H9 (cell line): Measurements from ENCODE around the gene TPH1. TPM values are rescaled to one million over a fixed set of nuclear protein-coding genes. Genes with fewer than 3 reads are reported as not detected.
A peak's percentile ranks its signal among the peaks of the same experiment; 100 is the strongest.

Source experiments
- DNase-seq: peaks from one replicate; pipeline ENCODE4 v3.0.0-alpha.2; 2017
- H2AFZ ChIP-seq: one replicate; pipeline ENCODE4 v1.6.1; 2013; ENCODE audit warnings: mild to moderate bottlenecking, low read length, control low read depth, moderate library complexity
- H2AK5ac ChIP-seq: 2 replicates; pipeline ENCODE4 v1.6.1; 2013; ENCODE audit warnings: low read length, control low read depth, mixed read lengths; ENCODE audit not compliant: insufficient read length
- H2BK120ac ChIP-seq: one replicate; pipeline ENCODE4 v1.6.1; 2013; ENCODE audit warnings: low read depth, mild to moderate bottlenecking, low read length, control low read depth, inconsistent platforms; ENCODE audit not compliant: poor library complexity, severe bottlenecking
- H2BK12ac ChIP-seq: 2 replicates; pipeline ENCODE4 v1.6.1; 2013; ENCODE audit warnings: low read length, control low read depth, mixed read lengths, low read depth; ENCODE audit not compliant: insufficient read length
- H2BK15ac ChIP-seq: 2 replicates; pipeline ENCODE4 v1.6.1; 2013; ENCODE audit warnings: low read depth, low read length, control low read depth
- H2BK20ac ChIP-seq: one replicate; pipeline ENCODE4 v1.6.1; 2013; ENCODE audit warnings: low read depth, mild to moderate bottlenecking, low read length, control low read depth, inconsistent platforms; ENCODE audit not compliant: poor library complexity, severe bottlenecking
- H2BK5ac ChIP-seq: 2 replicates; pipeline ENCODE4 v1.6.1; 2013; ENCODE audit warnings: low read length, control low read depth, mixed read lengths; ENCODE audit not compliant: insufficient read length
- H3K14ac ChIP-seq: 2 replicates; pipeline ENCODE4 v1.6.1; 2013; ENCODE audit warnings: low read length, control low read depth; ENCODE audit not compliant: insufficient read depth
- H3K18ac ChIP-seq: 2 replicates; pipeline ENCODE4 v1.6.1; 2013; ENCODE audit warnings: low read depth, mild to moderate bottlenecking, mixed read lengths, low read length, control low read depth; ENCODE audit not compliant: insufficient read length
- H3K23ac ChIP-seq: 2 replicates; pipeline ENCODE4 v1.6.1; 2013; ENCODE audit warnings: low read length, control low read depth, mixed read lengths, low read depth; ENCODE audit not compliant: insufficient read length
- H3K23me2 ChIP-seq: 2 replicates; pipeline ENCODE4 v1.6.1; 2013; ENCODE audit warnings: low read depth, mild to moderate bottlenecking, mixed read lengths, low read length, control low read depth; ENCODE audit not compliant: insufficient read length, poor library complexity, severe bottlenecking
- H3K27ac ChIP-seq: 2 replicates; pipeline ENCODE4 v1.5.1; 2013; ENCODE audit warnings: low read length, control low read depth, mixed read lengths, low read depth; ENCODE audit not compliant: insufficient read length
- H3K27me3 ChIP-seq: 2 replicates; pipeline ENCODE4 v1.6.1; 2013; ENCODE audit warnings: low read length, control low read depth, inconsistent platforms; ENCODE audit not compliant: insufficient read depth
- H3K4ac ChIP-seq: 2 replicates; pipeline ENCODE4 v1.6.1; 2013; ENCODE audit warnings: low read depth, mild to moderate bottlenecking, control low read depth, inconsistent platforms, low read length, moderate library complexity
- H3K4me1 ChIP-seq: 2 replicates; pipeline ENCODE4 v1.6.1; 2013; ENCODE audit warnings: low read length, control low read depth, inconsistent platforms; ENCODE audit not compliant: insufficient read depth
- H3K4me2 ChIP-seq: 2 replicates; pipeline ENCODE4 v1.6.1; 2013; ENCODE audit warnings: low read length, control low read depth, mixed read lengths; ENCODE audit not compliant: insufficient read length, insufficient read depth
- H3K56ac ChIP-seq: 2 replicates; pipeline ENCODE4 v1.6.1; 2013; ENCODE audit warnings: low read depth, mild to moderate bottlenecking, mixed read lengths, low read length, control low read depth; ENCODE audit not compliant: insufficient read length
- H3K79me1 ChIP-seq: 2 replicates; pipeline ENCODE4 v1.6.1; 2013; ENCODE audit warnings: low read depth, mild to moderate bottlenecking, moderate library complexity, low read length, control low read depth, inconsistent platforms; ENCODE audit not compliant: insufficient read depth, poor library complexity, severe bottlenecking
- H3K79me2 ChIP-seq: 2 replicates; pipeline ENCODE4 v1.6.1; 2013; ENCODE audit warnings: low read length, control low read depth, inconsistent platforms; ENCODE audit not compliant: insufficient read depth
- H3K9ac ChIP-seq: 2 replicates; pipeline ENCODE4 v1.6.1; 2013; ENCODE audit warnings: low read length, control low read depth, mixed read lengths; ENCODE audit not compliant: insufficient read length; ENCODE audit errors: extremely low read depth
- H3K9me3 ChIP-seq: one replicate; pipeline ENCODE4 v1.6.1; 2013; ENCODE audit warnings: low read depth, low read length, inconsistent platforms; ENCODE audit not compliant: control insufficient read depth
- H3T11ph ChIP-seq: one replicate; pipeline ENCODE4 v1.6.1; 2013; ENCODE audit warnings: mild to moderate bottlenecking, low read length, control low read depth, inconsistent platforms
- H4K20me1 ChIP-seq: one replicate; pipeline ENCODE4 v1.6.1; 2013; ENCODE audit not compliant: control insufficient read depth, insufficient read length, insufficient read depth
- H4K5ac ChIP-seq: 2 replicates; pipeline ENCODE4 v1.6.1; 2013; ENCODE audit warnings: low read depth, mild to moderate bottlenecking, mixed read lengths, low read length, control low read depth; ENCODE audit not compliant: insufficient read length
- H4K8ac ChIP-seq: replicated peaks from 2 replicates; pipeline ENCODE4 v1.6.1; 2013; ENCODE audit warnings: low read length, control low read depth, mixed read lengths, low read depth; ENCODE audit not compliant: insufficient read length
- H4K91ac ChIP-seq: 2 replicates; pipeline ENCODE4 v1.6.1; 2013; ENCODE audit warnings: low read depth, mild to moderate bottlenecking, moderate library complexity, mixed read lengths, low read length, control low read depth; ENCODE audit not compliant: insufficient read length
- H3K27ac Mint-ChIP-seq, 3 experiments: 2 replicates in 2 of 3; 3 replicates in 1 of 3; pipeline ENCODE4 v1.8.0; 2020 to 2021; ENCODE audit warnings: mixed read lengths in 3 of 3, mild to moderate bottlenecking in 1 of 3, moderate library complexity in 1 of 3
- H3K27me3 Mint-ChIP-seq: 2 replicates; pipeline ENCODE4 v1.8.0; 2021; ENCODE audit warnings: low read depth, mild to moderate bottlenecking, moderate library complexity, mixed read lengths
- H3K36me3 Mint-ChIP-seq, 3 experiments: 2 replicates in 2 of 3; 3 replicates in 1 of 3; pipeline ENCODE4 v1.8.0; 2020 to 2021; ENCODE audit warnings: low read depth in 3 of 3, mixed read lengths in 3 of 3; ENCODE audit not compliant: insufficient read depth in 1 of 3
- H3K4me1 Mint-ChIP-seq, 2 experiments: 2 replicates each; pipeline ENCODE4 v1.8.0; 2020; ENCODE audit warnings: mixed read lengths in 2 of 2
- H3K4me3 Mint-ChIP-seq, 2 experiments: 2 replicates in 1 of 2; 3 replicates in 1 of 2; pipeline ENCODE4 v1.8.0; 2020 to 2021; ENCODE audit warnings: mild to moderate bottlenecking in 2 of 2, mixed read lengths in 2 of 2, moderate library complexity in 1 of 2
- H3K9me3 Mint-ChIP-seq, 2 experiments: 2 replicates in 1 of 2; 3 replicates in 1 of 2; pipeline ENCODE4 v1.8.0; 2020; ENCODE audit warnings: mild to moderate bottlenecking in 2 of 2, mixed read lengths in 2 of 2, moderate library complexity in 1 of 2
- WGBS: extraction: QIAGEN DNeasy Blood & Tissue Kit; methylation state at CpG from one replicate; pipeline ENCODE4 v1.1.7; 2013; ENCODE audit warnings: missing lambda C conversion rate, low lambda C conversion rate, mixed read lengths; ENCODE audit not compliant: insufficient read length; ENCODE audit errors: extremely low coverage; 5-methylcytosine and 5-hydroxymethylcytosine counted together
- total RNA-seq: library from RNA; stranded (reverse); gene quantifications from 2 replicates; pipeline ENCODE4 v1.2.1, GENCODE V29; 2021
- TF ChIP-seq, protein P1 (sequence below): fragments of 200-600 bp; sonication (generic); conservative IDR thresholded peaks from 3 replicates; pipeline ENCODE4 v1.8.0; 2021; ENCODE audit warnings: antibody characterized with exemption, mild to moderate bottlenecking

The TPH1 gene
- total RNA-seq, 1 experiment from 2014 or later: 0.17 TPM

DNA sequence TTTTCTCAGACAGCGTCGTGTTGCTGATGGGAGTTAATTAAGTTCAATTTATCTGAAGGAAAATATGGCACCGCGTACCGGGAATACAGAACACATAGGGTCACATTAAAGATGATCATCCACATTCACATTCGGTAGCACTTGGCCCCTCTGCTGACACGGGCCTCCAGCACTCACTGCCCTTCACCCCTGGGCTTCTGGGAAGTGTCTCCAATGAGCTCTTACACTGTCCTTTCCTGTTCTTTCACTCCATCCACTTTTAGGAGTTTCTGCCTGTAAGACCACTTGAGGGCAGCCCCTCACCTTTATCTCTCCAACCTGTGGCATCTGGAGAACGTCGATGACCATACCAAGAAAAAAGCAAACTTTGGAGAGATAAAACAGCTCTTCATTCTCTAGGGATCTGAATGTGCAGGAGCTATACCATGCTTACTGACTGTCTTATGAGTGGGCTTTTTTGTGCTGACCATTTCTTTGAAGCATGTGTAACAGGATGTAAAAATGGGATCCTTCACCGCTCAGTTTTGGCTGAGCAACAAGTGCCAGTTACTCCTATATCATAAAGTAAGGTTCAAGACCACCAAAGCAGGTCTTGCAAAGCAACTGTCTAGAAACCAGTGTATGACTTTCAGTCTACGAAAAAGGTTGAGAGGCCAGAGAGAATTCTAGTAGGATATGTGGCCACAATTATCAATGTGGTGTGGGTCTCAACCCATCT, 32.1 kb downstream of the TPH1 start:
- Histone ChIP-seq H3K9me3 (no peaks in the 10 kb centered on the region), H2BK12ac (no peak overlapping the region), H2BK120ac (no peak overlapping the region), H4K20me1 (no peaks in the 10 kb centered on the region), H3K4ac (no peak overlapping the region), H3K27ac (no peak overlapping the region), H3T11ph (no peak overlapping the region), H3K18ac (no peak overlapping the region), H3K23ac (no peak overlapping the region), H4K91ac (no peak overlapping the region), H2BK5ac (no peak overlapping the region), H3K9ac (no peak overlapping the region), H3K56ac (no peak overlapping the region), H3K79me1 (peaks cover 4% of the 10 kb centered on the region), H2BK15ac (no peak overlapping the region), H3K79me2 (peaks cover 2% of the 10 kb centered on the region; the same call in 1 of the 2 replicates), H3K4me2 (peak overlapping the region; percentile 87), H3K23me2 (peaks cover 15% of the 10 kb centered on the region), H4K5ac (no peak overlapping the region), H2AFZ (peak overlapping the region; percentile 69), H3K27me3 (peaks cover 5% of the 10 kb centered on the region; the same call in 1 of the 2 replicates), H2AK5ac (no peak overlapping the region), H3K14ac (no peak overlapping the region), H4K8ac (no peak overlapping the region), H2BK20ac (no peak overlapping the region), H3K4me1 (no peaks in the 10 kb centered on the region; the same call in 1 of the 2 replicates)
- WGBS: no CpG with 5 or more reads among the region's 11 CpGs
- Mint-ChIP-seq H3K27ac (no peak overlapping the region; a peak in 1 of 7 replicates), H3K36me3 (no peaks in the 10 kb centered on the region; a peak in 1 of 7 replicates), H3K27me3 (peaks cover 25% of the 10 kb centered on the region), H3K4me1 (peaks cover 20 to 23% of the 10 kb centered on the region in 2 experiments), H3K4me3 (peak overlapping the region; percentile 93 to 99), H3K9me3 (no peaks in the 10 kb centered on the region)
- TF ChIP-seq, protein P1, sequence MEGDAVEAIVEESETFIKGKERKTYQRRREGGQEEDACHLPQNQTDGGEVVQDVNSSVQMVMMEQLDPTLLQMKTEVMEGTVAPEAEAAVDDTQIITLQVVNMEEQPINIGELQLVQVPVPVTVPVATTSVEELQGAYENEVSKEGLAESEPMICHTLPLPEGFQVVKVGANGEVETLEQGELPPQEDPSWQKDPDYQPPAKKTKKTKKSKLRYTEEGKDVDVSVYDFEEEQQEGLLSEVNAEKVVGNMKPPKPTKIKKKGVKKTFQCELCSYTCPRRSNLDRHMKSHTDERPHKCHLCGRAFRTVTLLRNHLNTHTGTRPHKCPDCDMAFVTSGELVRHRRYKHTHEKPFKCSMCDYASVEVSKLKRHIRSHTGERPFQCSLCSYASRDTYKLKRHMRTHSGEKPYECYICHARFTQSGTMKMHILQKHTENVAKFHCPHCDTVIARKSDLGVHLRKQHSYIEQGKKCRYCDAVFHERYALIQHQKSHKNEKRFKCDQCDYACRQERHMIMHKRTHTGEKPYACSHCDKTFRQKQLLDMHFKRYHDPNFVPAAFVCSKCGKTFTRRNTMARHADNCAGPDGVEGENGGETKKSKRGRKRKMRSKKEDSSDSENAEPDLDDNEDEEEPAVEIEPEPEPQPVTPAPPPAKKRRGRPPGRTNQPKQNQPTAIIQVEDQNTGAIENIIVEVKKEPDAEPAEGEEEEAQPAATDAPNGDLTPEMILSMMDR: peak; percentile 31; the same call in 1 of the 3 replicates
- DNase-seq: peak; percentile 50
